Gastroesophageal sphincter (tissue), 3 donors: Measurements from ENCODE around the gene KCNQ1OT1.

Experiments used
- CTCF ChIP-seq, 4 experiments: fragments of 200-600 bp in 2 of 4; fragments of 450-650 bp in 2 of 4; sonication (generic) in 1 of 4; IDR thresholded peaks; one replicate each; pipeline ENCODE4 v1.5.1; 2017 to 2019; ENCODE audit warnings: antibody characterized with exemption in 4 of 4, mild to moderate bottlenecking in 2 of 4, moderate library complexity in 2 of 4
- EP300 ChIP-seq: sonication (generic); formaldehyde crosslinking; IDR thresholded peaks from one replicate; pipeline ENCODE4 v1.6.1; 2017; ENCODE audit warnings: antibody characterized with exemption, mild to moderate bottlenecking
- POLR2AphosphoS5 ChIP-seq: sonication (generic); formaldehyde crosslinking; IDR thresholded peaks from one replicate; pipeline ENCODE4 v1.6.1; 2017; ENCODE audit warnings: antibody characterized with exemption

- TF ChIP-seq POLR2AphosphoS5 (no peak), CTCF (IDR thresholded peaks at IDR 0.05) (no peak), EP300 (no peak)
Observed at GRCh38 chr11:2644844-2645778, 54.7 kb downstream of the KCNQ1OT1 start.
